Chondrocyte (in vitro differentiated cells): ENCODE measurements around the gene HECTD1. TPM values are rescaled to one million over a fixed set of nuclear protein-coding genes. Genes with fewer than 3 reads are reported as not detected.
"Not testable (repeated sequence)": the region's sequence is repeated elsewhere in the genome, so short reads cannot be mapped to it uniquely, and the experiment has no call there.

Source experiments
- DNase-seq: peaks from one replicate; pipeline ENCODE4 v3.0.0; 2021; ENCODE audit warnings: mixed read lengths, low spot score
- H3K27ac Mint-ChIP-seq: one replicate; pipeline ENCODE4 v1.8.0; 2021; ENCODE audit warnings: mild to moderate bottlenecking, moderate library complexity, mixed read lengths; ENCODE audit not compliant: unreplicated experiment
- H3K27me3 Mint-ChIP-seq: 2 replicates; pipeline ENCODE4 v1.8.0; 2021; ENCODE audit warnings: low read depth, mixed read lengths
- H3K36me3 Mint-ChIP-seq: 2 replicates; pipeline ENCODE4 v1.8.0; 2021; ENCODE audit warnings: low read depth, mixed read lengths
- H3K4me1 Mint-ChIP-seq: 2 replicates; pipeline ENCODE4 v1.8.0; 2021; ENCODE audit warnings: low read depth, mild to moderate bottlenecking, mixed read lengths
- H3K4me3 Mint-ChIP-seq: one replicate; pipeline ENCODE4 v1.8.0; 2021; ENCODE audit warnings: mild to moderate bottlenecking, moderate library complexity, mixed read lengths; ENCODE audit not compliant: unreplicated experiment
- H3K9me3 Mint-ChIP-seq: 2 replicates; pipeline ENCODE4 v1.8.0; 2021; ENCODE audit warnings: low read depth, mixed read lengths
- long read RNA-seq: library from polyadenylated mRNA; stranded (forward); transcript quantifications from one replicate; pipeline ENCODE4 v2.0.0, GENCODE V29; 2021
- total RNA-seq: library from RNA; stranded (reverse); gene quantifications from 3 replicates; pipeline ENCODE4 v1.2.1, GENCODE V29; 2021
- TF ChIP-seq, protein P1 (sequence below): fragments of 200-600 bp; sonication (generic); IDR thresholded peaks from 2 replicates; pipeline ENCODE4 v1.5.0; 2021; ENCODE audit warnings: antibody characterized with exemption, mild to moderate bottlenecking, moderate library complexity

HECTD1 gene
- total RNA-seq = 142 to 178 TPM (median 146 TPM) in 3 replicates
- long read RNA-seq, full-length matches to known transcripts = 2 of 37 reads
- long read RNA-seq, partial matches to known transcripts = 11 of 37 reads
- long read RNA-seq, other reads (novel, unspliced or antisense) = 24 of 37 reads

DNA sequence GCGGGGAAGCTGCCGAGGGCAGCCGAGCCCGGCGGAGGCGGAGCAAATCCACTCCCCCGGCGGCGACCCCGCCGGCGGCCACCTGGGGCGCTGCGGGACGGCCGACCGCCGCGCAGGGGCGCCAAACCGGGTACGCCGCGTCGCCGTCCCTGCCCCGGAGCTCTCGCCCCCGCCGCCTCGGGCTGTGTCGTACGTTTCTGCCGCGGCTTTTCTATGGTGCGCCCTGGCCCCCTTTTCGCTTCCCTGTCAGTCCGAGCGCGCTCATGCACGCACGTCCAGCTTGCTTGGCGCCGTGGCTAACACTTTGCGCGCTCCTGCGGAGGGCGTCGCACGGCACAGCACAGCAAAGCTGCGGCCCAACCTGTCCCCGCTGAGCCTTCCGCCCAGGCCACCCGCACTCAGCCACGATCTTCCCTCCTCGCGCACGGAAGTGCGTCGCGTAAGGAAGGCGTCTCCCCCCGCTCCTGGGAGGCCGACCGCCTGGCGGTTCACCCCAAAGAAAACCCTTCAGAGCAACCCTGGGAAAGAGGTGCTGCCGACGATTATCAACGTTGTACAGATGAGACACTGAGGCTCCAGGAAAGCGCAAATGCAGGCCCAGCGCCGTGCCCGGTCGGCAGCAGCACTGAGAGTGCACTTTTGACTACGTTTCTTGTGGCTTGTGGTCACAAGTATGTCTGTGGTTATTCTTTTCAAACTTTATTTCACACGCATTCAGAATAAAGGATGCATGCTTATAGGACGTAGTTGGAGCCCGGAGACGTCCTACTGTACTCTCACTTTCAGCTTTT lies at the start of gene HECTD1:
TSS of gene HECTD1 (minus strand) at position 39 of the 791 bp plus-strand sequence. CDS start 1,857 bp downstream, outside the sequence.
- H3K4me1 Mint-ChIP-seq = peaks cover 31% of the 10 kb centered on the region
- H3K27me3 Mint-ChIP-seq = no peaks in the 10 kb centered on the region
- TF ChIP-seq, protein P1, sequence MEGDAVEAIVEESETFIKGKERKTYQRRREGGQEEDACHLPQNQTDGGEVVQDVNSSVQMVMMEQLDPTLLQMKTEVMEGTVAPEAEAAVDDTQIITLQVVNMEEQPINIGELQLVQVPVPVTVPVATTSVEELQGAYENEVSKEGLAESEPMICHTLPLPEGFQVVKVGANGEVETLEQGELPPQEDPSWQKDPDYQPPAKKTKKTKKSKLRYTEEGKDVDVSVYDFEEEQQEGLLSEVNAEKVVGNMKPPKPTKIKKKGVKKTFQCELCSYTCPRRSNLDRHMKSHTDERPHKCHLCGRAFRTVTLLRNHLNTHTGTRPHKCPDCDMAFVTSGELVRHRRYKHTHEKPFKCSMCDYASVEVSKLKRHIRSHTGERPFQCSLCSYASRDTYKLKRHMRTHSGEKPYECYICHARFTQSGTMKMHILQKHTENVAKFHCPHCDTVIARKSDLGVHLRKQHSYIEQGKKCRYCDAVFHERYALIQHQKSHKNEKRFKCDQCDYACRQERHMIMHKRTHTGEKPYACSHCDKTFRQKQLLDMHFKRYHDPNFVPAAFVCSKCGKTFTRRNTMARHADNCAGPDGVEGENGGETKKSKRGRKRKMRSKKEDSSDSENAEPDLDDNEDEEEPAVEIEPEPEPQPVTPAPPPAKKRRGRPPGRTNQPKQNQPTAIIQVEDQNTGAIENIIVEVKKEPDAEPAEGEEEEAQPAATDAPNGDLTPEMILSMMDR = peak; percentile 88
- H3K9me3 Mint-ChIP-seq = no peaks in the 10 kb centered on the region
- H3K36me3 Mint-ChIP-seq = peaks cover 4% of the 10 kb centered on the region
- peak within 1 kb of the TSS; percentile 100 for H3K27ac Mint-ChIP-seq
- no peak for DNase-seq
- H3K4me3 Mint-ChIP-seq = peak within 1 kb of the TSS; percentile 94

DNA sequence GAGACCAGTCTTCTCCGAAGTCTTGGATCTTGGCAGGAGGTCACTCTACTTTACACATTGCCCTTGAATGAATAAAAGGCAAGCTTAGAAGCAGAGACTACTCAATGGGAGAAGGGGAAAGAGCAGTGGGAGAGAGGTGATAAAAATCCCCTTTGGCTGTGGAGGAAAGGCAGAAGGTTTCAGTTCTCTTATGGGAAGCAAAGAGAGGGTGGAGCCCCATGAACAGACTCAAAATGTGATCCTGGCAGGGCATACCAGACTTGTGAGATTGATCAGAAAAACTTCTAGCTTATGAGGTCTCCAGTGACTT lies 49.6 kb upstream of the HECTD1 start:
- Mint-ChIP-seq H3K4me1 (peaks cover 4% of the 10 kb centered on the region), H3K27me3 (no peaks in the 10 kb centered on the region), H3K4me3 (no peak overlapping the region), H3K9me3 (no peaks in the 10 kb centered on the region), H3K27ac (no peak overlapping the region), H3K36me3 (no peaks in the 10 kb centered on the region)
- TF ChIP-seq, protein P1 = no peak
- DNase-seq = no peak

DNA sequence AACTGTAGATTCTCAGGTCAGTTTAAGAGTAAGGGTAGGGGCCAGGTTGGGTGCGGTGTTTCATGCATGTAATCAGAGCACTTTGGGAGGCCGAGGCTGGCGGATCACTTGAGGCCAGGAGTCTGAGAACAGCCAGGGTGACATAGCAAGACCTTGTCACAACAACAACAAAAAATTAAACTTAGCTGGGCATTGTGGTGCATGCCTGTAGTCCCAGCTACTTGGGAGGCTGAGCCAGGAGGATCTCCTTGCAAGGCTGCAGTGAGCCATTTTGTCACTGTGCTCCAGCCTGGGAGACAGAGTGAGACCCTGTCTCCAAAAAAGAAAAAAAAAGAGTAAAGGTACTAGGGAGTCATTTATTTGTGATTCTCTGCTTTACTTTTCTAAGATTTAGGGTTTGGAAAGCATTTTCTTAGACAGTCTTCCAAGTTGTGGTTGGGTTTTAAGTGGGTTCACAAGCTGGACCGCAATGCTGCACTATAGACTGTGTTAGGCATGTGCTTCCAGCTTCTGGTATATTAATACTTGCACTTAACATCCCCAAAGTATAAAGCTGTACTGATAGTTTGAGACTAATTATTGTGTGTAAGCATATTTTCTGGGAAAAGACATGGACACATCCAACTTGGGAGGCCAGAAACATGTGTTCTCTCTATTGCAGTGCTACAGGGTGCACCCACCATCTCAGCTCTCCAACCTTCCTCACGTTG lies 49.1 kb upstream of the HECTD1 start:
- Mint-ChIP-seq H3K4me3 (no peak overlapping the region), H3K27ac (no peak overlapping the region), H3K36me3 (no peaks in the 10 kb centered on the region), H3K27me3 (no peaks in the 10 kb centered on the region), H3K4me1 (no peaks in the 10 kb centered on the region), H3K9me3 (no peaks in the 10 kb centered on the region)
- no peak for DNase-seq
- TF ChIP-seq, protein P1 = no peak

DNA sequence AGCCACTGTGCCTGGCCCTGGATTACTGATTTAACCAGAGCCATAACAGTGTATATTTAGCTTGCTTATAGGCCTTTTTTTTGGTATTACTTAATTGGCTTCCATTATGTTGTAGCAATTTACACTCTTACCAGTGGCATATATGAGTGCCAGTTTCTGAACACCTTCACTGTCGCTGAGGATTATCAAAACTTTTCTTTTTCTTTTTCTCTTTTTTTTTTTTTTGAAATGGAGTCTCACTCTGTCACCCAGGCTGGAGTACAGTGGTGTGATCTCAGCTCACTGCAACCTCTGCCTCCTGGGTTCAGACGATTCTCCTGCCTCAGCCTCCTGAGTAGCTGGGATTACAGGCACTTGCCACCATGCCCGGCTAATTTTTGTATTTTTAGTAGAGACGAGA lies 48.3 kb upstream of the HECTD1 start:
- H3K36me3 Mint-ChIP-seq, H3K27me3 Mint-ChIP-seq, H3K9me3 Mint-ChIP-seq, DNase-seq, H3K4me1 Mint-ChIP-seq, H3K27ac Mint-ChIP-seq, H3K4me3 Mint-ChIP-seq: not testable (repeated sequence)

DNA sequence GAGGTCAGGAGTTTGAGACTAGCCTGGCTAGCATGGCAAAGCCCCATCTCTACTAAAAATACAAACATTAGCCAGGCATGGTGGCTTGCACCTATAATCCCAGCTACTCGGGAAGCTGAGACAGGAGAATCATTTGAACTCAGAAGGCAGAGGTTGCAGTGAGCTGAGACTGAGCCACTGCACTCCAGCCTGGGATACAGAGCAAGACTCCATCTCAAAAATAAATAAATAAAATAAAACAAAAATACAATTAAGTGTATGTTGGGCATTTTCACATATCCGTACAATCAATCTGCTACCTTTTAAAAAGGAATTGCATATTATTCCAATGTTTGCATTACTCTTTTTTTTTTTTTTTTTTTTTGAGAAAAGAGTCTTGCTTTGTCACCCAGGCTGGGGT lies 47.7 kb upstream of the HECTD1 start:
- TF ChIP-seq, protein P1 = no peak

More for the DNA sequence above, 47.7 kb upstream of the HECTD1 start:
- Mint-ChIP-seq H3K9me3 (no peaks in the 10 kb centered on the region), H3K27ac (no peak overlapping the region), H3K36me3 (no peaks in the 10 kb centered on the region), H3K4me1 (no peaks in the 10 kb centered on the region), H3K4me3 (no peak overlapping the region), H3K27me3 (no peaks in the 10 kb centered on the region)
- DNase-seq = no peak
